VCaP (cell line): ENCODE results near the gene LRIT2.
"Not testable (repeated sequence)": the region's sequence is repeated elsewhere in the genome, so short reads cannot be mapped to it uniquely, and the experiment has no call there.

Experiments
- H3K27ac ChIP-seq: fragments of 450-650 bp; 2 replicates; pipeline ENCODE4 v1.5.1; 2017
- CTCF ChIP-seq: fragments of 450-650 bp; conservative IDR thresholded peaks from 2 replicates; pipeline ENCODE4 v1.5.1; 2017; ENCODE audit warnings: mild to moderate bottlenecking, moderate library complexity

LRIT2 gene

GRCh38 chr10:84191106-84191505 is 34.2 kb downstream of the LRIT2 start:
- no peak overlapping the region for H3K27ac ChIP-seq
- TF ChIP-seq CTCF, result no peak

- no peak for TF ChIP-seq CTCF
- H3K27ac ChIP-seq, result no peak overlapping the region
Measured at GRCh38 chr10:84190621-84191020, 34.7 kb downstream of the LRIT2 start.

- no peak for TF ChIP-seq CTCF
- no peak overlapping the region for H3K27ac ChIP-seq
Measured at GRCh38 chr10:84188815-84189214, 36.5 kb downstream of the LRIT2 start.

- TF ChIP-seq CTCF, result no peak
- H3K27ac ChIP-seq, result no peak overlapping the region
Measured at GRCh38 chr10:84185526-84186175, 39.7 kb downstream of the LRIT2 start.

- TF ChIP-seq CTCF, result no peak
- H3K27ac ChIP-seq, result no peak overlapping the region
Measured at GRCh38 chr10:84184517-84184916, 40.8 kb downstream of the LRIT2 start.

- TF ChIP-seq CTCF, result no peak
- H3K27ac ChIP-seq, result no peak overlapping the region
Measured at GRCh38 chr10:84181631-84182030, 43.7 kb downstream of the LRIT2 start.

GRCh38 chr10:84180386-84180785 is 45.0 kb downstream of the LRIT2 start:
- H3K27ac ChIP-seq, result not testable (repeated sequence)

- H3K27ac ChIP-seq, result no peak overlapping the region
- no peak for TF ChIP-seq CTCF
Measured at GRCh38 chr10:84179059-84179710, 46.2 kb downstream of the LRIT2 start.
